ENCODE measurements around the gene GAS2.

- TF ChIP-seq CTCF (IDR thresholded peaks at IDR 0.05) (no peak), POLR2A (IDR thresholded peaks at IDR 0.05) (no peak), POLR2AphosphoS5 (IDR thresholded peaks at IDR 0.05; ENCODE audit: insufficient read depth in 1 of 2, low read depth in 1 of 2) (no peak)
Measured at GRCh38 chr11:22626573-22627239, 39.7 kb upstream of the GAS2 start.
